G401 (cell line): ENCODE results near the gene PRMT7. TPM values are rescaled to one million over a fixed set of nuclear protein-coding genes. Genes with fewer than 3 reads are reported as not detected.
"Not testable (repeated sequence)": the region's sequence is repeated elsewhere in the genome, so short reads cannot be mapped to it uniquely, and the experiment has no call there.

Experiments used
- DNase-seq: peaks from one replicate; pipeline ENCODE4 v3.0.0-alpha.2; 2015; ENCODE audit warnings: low spot score
- in situ Hi-C: cut with HindIII; loops from 2 replicates; pipeline ENCODE4 v1.10.0; 2016; ENCODE audit warnings: low sequenced_read_pairs, mixed read lengths
- total RNA-seq: library from RNA; depleted of rRNA; stranded (reverse); fragments of >200 nt; shearing (Covaris generic); gene quantifications from 2 replicates; pipeline ENCODE4 v1.2.3, GENCODE V29; 2014

PRMT7 gene
- total RNA-seq, 1 experiment from 2014 or later, result 85.9 TPM

DNA sequence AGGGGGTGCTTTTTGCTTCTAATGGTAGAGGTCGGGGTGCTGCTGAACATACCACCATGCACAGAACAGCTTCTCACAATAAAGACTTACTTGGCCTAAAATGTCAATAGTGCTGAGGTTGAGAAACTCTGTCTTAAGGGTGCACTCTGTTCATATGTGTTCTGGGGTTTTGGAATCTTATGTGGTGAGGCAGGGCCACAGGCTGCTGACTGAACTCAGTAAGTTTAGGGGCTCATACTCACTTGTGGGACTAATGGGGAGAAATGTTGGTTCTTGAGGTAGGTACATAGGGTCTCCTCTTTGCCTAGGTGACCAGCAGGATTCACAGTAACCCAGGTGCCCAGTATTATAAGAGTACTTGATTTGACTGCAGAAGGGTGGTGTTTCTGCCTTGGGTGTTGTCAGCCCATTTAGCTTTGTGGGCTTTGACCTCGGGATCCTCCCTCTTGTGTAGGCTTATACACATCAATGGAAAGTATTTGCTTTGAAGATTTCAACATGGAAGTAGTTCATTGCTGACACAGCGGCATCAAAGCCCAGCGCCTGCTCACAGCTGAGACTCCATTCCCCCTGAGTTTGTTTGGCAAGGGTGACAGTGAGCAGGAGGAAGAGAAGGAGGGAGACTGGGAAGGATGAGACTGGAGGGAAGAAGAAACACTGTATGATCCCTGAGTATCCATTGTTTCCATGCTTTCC is 29.3 kb upstream of the PRMT7 start:
- in situ Hi-C loops, result no loop called here
- DNase-seq, result no peak

GRCh38 chr16:68282064-68282452 is 28.8 kb upstream of the PRMT7 start:
- in situ Hi-C loops, result no loop called here
- DNase-seq, result no peak

DNA sequence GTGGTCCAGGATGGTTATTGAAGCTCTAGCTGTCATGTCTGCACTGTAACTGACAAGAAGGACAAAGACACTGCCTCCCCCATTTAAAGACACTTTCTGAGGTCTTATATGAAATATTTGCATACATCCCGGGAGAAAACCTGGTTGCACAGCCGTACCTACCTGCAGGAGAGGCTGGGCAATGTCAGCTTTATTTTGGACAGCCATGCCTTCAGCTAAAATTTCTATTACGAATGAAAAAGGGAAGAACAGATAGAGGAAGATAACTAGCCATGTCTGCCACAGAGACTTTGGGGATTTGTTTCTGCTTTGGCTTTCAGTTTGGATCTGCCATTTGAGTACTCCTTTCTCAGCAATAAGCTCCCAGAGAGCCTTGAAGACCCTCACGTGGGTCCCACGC is 27.5 kb upstream of the PRMT7 start:
- DNase-seq, result no peak
- in situ Hi-C loops, result no loop called here

- DNase-seq, result no peak
- in situ Hi-C loops, result no loop called here
These were observed 26.8 kb upstream of the PRMT7 start for GRCh38 chr16:68283801-68284598.

DNA sequence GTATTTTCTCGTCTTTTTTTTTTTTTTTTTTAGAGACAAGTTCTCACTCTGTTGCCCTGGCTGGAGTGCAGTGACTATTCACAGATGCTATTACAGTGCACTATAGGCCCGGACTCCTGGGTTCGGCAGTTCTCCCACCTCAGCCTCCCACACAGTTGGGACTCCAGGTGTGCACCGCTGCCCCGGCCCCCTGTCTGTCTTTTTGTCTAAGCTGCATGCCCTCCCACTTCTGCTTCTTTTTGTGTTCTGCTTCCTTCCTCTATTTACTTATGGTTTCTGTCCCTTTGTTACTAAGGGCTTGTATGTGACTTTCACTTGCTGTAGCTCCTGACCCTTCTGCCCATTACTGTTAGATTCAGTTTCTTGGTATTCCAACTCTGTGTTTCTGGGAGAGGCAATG is 26.0 kb upstream of the PRMT7 start:
- in situ Hi-C loops, result no loop called here
- no peak for DNase-seq

- DNase-seq, result no peak
- in situ Hi-C loops, result no loop called here
These were observed 25.1 kb upstream of the PRMT7 start for GRCh38 chr16:68285683-68286082.

- DNase-seq, result no peak
- in situ Hi-C loops, result no loop called here
These were observed 24.4 kb upstream of the PRMT7 start for GRCh38 chr16:68286153-68287074.

DNA sequence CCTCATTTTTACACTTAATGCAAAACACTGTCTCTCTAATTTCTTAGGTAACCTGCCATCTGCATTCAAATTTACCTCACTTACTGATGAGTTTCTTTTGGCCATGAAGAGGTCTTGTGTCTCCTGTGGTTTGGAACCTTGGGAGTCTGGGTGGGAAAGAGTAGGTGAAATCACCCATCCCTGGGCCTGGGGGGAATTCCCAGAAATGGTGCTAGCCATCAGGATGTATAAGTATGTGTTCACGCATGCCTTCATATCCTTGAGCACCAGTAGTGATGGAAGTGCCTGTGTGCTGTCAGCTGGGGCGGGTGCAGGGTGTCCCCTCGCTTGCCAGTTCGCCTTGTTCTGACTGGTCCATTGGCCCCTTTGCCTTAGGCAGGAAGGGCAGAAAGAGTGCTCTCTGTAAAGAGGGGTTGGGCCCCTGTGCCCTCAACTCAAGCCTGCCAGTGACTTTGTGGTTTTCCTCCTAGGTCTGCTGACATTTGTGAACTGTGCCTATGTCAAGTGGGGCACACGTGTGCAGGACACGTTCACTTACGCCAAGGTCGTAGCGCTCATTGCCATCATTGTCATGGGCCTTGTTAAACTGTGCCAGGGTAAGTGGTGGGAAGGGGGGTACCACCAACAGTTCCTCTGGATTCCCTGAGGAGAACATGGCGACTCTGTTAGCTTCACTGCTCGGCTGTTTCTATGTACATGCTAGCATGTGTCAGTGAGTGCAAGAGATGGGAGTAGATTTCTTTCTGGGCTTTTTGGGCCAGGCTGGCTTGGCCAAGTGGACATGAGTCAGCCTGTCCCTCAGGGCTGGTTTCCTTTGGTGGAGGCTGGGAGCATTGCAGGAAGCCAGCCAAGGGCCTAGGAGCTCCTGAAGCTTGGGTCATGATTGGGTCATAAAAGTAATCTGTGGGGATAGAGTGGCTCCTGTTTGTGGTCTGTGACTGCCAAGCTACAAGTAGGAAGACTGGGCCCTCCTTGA is 23.3 kb upstream of the PRMT7 start:
- in situ Hi-C loops, result no loop called here
- no peak for DNase-seq

- in situ Hi-C loops, result no loop called here
- DNase-seq, result no peak
These were observed 22.6 kb upstream of the PRMT7 start for GRCh38 chr16:68288252-68288650.

DNA sequence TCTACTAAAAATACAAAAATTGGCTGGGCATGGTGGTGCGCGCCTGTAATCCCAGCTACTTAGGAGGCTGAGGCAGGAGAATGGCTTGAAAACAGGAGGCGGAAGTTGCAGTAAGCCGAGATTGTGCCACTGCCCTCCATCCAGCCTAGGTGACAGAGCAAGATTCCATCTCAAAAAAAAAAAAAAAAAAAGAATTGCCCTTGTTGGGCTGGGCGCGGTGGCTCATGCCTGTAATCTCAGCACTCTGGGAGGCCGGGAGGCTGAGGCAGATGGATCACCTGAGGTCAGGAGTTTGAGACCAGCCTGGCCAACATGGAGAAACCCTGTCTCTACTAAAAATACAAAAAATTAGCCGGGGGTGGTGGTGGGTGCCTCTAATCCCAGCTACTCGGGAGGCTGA is 22.0 kb upstream of the PRMT7 start:
- DNase-seq, in situ Hi-C loops: not testable (repeated sequence)

GRCh38 chr16:68289202-68289601 is 21.6 kb upstream of the PRMT7 start:
- in situ Hi-C loops, result no loop called here
- DNase-seq, result no peak

- in situ Hi-C loops, result no loop called here
- no peak for DNase-seq
These were observed 21.0 kb upstream of the PRMT7 start for GRCh38 chr16:68289621-68290329.

DNA sequence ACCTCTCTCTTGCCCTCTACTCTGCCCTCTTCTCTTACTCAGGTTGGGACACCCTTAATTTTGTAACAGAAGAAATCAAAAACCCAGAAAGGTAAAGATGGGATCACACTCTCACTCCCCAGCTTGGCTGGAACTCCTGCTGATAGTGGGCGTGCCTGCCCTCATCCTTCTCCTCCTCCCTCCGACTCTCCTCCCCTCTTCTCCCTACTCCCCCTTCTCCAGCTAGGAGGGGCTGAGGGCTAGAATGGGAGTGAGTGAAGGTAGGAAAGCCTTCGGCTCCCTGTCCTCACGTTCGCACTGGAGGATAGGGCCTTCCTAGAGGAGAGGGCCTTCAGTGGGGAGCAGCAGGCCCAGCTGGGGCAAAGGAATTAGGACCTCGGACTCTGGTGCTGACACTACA is 20.4 kb upstream of the PRMT7 start:
- no peak for DNase-seq
- in situ Hi-C loops, result no loop called here

DNA sequence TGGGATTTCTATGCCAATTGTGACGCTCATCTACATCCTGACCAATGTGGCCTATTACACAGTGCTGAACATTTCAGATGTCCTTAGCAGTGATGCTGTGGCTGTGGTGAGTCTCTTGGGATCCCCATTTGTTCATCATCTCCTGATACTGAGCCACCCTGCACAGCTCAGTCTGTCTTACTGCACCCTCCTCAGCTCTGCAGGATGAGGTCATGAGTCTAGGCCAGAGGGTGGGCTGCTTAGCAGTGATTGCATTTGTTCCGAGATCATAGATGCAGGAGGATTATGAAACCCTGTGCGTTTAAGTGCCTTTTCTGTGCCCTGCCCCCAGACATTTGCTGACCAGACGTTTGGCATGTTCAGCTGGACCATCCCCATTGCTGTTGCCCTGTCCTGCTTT is 19.6 kb upstream of the PRMT7 start:
- no peak for DNase-seq
- in situ Hi-C loops, result no loop called here

- DNase-seq, result no peak
- in situ Hi-C loops, result no loop called here
These were observed 18.4 kb upstream of the PRMT7 start for GRCh38 chr16:68292425-68292824.

DNA sequence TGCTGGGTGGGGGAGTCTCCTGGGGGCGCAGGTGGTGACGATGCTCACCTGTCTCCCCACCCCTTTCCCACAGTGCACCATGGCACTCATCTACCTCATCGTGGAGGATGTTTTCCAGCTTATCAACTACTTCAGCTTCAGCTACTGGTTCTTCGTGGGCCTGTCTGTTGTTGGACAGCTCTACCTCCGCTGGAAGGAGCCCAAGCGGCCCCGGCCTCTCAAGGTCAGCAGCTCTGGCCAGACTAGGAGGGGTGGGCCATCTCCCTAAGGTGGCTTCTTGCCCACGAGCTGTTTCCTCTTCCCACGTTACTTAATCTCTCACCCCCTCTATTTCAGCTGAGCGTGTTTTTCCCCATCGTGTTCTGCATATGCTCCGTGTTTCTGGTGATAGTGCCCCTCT is 14.5 kb upstream of the PRMT7 start:
- in situ Hi-C loops, result no loop called here
- DNase-seq, result no peak

DNA sequence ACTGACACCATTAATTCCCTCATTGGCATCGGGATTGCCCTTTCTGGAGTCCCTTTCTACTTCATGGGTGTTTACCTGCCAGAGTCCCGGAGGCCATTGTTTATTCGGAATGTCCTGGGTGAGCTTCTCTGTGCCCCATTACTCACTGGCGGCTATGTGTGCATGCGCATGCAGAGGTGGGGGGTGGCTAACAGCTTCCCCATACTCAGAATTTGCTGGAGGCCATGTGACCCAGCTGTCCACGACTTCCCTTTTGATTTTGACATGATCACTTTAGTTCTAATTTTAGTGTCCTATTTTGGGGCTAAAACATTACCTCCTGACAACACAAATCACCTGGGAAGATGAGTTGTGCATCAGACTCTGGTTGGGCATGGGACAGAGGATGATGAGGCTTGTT is 14.1 kb upstream of the PRMT7 start:
- no peak for DNase-seq
- in situ Hi-C loops, result no loop called here

- DNase-seq, result peak; percentile 22
- in situ Hi-C loops, result no loop called here
These were observed 12.9 kb upstream of the PRMT7 start for GRCh38 chr16:68297908-68298307.
